NCI-H2081 treated with DMSO at 0.1 percent for 48 hours (cell line): Measurements from ENCODE around the gene KIF23.
A peak's percentile ranks its signal among the peaks of the same experiment; 100 is the strongest.

Source experiments
- DNase-seq: peaks from one replicate; lab custom pipeline; 2025; lab: John Stamatoyannopoulos, UW

The KIF23 gene

GRCh38 chr15:69465253-69465652 is 51.1 kb downstream of the KIF23 start:
- no peak for DNase-seq

- no peak for DNase-seq
These were observed 52.6 kb downstream of the KIF23 start for GRCh38 chr15:69466733-69467132.

- no peak for DNase-seq
These were observed 53.5 kb downstream of the KIF23 start for GRCh38 chr15:69467636-69468035.

- peak; percentile 92 for DNase-seq
These were observed 54.3 kb downstream of the KIF23 start for GRCh38 chr15:69468241-69469121.

GRCh38 chr15:69469467-69470201 is 55.5 kb downstream of the KIF23 start:
- DNase-seq = no peak

DNA sequence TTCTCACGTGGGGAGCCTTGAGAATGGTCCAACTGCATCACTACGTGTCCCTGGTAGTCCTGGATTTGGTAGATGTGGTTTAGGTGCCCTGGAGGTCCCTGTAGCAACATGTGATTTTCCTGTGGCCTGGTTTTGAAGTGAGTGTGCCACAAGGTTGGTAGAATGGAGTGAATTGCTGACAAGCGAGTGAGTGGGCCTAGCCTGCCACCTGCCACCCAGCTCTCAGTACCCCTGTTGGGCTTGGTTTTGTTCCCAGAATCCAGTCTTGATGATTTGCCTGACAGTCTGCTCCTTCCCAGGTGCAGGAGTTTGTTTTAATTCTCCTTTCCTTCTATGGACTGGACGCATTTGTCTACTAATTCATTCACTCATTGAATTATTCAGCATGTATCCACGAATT is 57.9 kb downstream of the KIF23 start:
- DNase-seq = no peak

DNA sequence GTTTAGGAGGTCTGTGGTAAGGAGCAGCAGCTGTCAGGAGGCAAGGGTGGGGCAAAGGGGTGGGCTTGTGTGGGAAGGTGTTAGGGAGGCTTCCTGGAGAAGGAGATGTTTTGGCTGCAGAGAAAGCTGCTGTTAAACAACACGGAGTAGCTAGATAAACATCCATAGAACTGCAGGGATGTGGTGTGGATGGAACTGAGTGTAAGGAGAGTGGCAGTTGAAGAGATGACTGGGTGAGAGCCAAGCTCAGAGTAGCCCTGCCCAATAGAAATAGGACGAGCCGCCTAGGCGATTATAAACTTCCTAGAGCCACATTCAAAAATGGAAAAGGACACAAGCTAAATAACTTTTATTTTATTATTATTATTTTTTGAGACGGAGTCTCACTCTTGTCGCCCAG is 58.4 kb downstream of the KIF23 start:
- DNase-seq = no peak

DNA sequence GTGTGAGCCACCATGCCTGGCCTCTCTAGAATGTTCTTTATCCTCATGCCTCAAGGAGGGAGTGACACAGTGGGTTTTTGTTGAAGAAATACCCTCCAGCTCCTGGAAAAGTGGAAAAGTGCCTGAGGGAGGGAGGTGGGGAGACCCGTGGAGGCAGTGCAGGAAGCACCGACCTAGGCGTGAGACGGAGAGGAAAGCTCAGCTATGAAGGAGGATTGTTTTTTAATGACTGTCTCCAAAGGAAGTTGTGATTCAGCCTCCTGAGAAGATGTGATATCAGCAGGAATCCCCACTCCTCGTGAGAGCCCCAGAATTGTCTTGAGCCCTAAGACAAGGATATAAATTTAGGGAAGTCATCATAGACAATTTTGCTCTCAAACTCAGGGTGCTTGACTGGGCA is 60.1 kb downstream of the KIF23 start:
- DNase-seq = no peak

- no peak for DNase-seq
These were observed 60.8 kb downstream of the KIF23 start for GRCh38 chr15:69474846-69475455.

- no peak for DNase-seq
These were observed 61.7 kb downstream of the KIF23 start for GRCh38 chr15:69475769-69476358.

DNA sequence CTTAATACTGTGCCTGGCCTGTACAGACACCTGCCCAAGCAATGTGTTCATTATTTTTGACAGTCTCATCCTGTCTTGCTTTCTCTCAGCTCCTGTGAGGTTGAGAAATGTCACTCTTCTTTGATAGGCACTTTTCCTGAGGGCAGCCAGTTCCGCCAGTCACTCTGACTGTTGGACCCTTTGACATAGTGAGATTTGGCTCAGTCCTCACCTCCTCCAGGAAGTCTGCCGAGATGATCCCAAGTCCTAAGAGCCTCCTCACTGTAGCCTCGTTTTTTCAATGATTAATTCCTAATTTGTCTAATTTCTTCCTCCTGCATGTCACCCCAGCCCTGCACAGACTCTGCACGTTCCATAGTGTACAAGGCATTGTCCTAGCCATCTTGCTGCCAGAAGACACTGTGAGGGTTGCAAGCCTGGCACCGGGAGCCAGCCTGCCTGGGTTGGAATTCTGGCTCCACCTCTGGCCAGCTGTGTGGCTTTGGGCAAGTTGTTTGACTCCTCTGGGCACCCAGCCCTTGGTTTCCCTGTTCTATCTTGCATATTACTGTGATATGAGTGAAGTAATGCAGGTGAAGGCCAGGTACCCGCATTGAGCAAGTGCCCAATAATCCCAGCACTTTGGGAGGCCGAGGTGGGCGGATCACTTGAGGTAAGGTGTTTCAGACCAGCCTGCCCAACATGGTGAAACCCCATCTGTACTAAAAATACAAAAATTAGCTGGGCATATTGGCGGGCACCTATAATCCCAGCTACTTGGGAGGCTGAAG is 62.7 kb downstream of the KIF23 start:
- DNase-seq = no peak

- peak; percentile 40 for DNase-seq
These were observed 64.2 kb downstream of the KIF23 start for GRCh38 chr15:69478259-69478781.

DNA sequence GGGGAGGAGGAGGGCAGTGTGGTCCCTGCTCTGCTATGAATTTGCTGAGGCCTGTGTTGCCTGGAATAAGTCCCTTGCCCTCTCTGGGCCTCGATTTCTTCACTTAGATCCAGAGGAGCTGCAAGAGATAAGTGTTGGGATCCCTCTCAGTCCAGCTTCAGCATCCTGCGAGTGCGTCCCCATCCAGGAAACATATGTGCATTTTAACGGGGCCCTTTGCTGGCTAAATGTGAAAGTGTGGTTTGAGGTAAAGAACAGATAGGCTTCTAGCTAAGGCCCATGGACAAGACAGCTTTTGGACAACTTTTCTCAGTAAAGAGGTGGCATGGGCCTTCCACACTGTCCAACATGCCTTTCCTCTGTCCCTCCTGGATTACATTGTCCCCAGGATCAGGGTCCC is 64.9 kb downstream of the KIF23 start:
- no peak for DNase-seq

DNA sequence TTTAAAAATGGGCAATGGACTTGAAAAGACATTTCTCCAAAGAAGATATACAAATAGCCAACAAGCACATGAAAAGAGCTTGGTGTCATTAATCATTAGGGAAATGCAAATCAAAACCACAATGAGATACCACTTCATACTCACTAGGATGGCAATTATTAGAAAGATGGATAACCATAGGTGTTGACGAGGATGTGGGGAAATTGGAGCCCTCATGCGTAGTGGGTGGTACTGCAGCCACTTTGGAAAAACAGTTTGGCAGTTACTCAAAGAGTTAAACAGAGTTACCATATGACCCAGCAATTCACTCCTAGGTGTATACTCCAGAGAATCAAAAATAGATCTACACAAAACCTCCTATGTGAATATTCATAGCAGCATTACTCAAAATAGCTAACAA is 65.8 kb downstream of the KIF23 start:
- no peak for DNase-seq

DNA sequence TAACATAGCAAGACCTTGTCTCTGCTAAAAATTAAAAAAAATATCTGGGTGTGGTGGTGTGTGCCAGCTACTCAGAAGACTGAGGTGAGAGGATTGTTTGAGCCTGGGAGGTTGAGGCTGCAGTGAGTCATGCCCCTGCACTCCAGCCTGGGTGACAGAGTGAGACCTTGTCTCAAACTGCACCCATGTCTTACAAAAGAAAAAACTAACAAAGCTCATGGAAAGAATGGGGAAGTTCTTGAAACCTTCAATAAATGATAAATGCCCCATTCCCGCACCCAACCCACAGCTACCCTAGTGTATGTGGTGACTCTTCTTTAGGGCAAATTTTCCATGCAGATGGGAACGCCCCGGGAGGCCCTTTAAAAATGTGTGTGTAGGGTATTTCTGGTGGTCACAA is 66.8 kb downstream of the KIF23 start:
- DNase-seq = no peak

GRCh38 chr15:69482686-69483256 is 68.6 kb downstream of the KIF23 start:
- no peak for DNase-seq

GRCh38 chr15:69484837-69485236 is 70.7 kb downstream of the KIF23 start:
- no peak for DNase-seq

DNA sequence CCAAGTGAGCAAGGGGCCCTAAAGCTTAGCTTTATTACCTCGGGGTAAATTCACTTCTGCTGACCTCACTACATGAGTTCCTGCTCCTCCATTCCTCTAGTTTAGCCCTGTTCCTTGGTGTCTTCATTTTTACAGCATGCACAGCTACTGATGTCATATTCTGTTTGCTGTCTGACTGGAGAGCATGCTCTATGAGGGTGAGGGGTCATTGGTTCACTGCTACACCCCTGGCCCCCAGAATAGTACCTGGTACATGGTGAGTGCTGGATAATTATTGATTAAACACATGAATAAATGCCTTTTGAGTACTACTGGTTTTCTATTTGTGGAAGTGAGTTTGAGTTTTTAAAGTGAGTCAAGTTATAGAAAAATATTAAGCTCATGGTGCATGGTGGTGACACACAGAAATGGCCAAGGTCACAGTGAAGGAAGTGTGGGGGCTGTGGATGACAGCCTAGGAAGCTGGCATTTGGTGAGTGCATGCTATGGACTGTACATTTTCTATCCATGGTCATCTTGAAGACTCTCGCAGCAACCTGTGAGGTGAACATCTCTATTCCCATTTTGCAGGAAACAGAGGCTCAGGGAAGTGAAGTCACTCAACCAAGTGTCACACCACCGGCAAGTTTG is 72.4 kb downstream of the KIF23 start:
- DNase-seq = no peak

DNA sequence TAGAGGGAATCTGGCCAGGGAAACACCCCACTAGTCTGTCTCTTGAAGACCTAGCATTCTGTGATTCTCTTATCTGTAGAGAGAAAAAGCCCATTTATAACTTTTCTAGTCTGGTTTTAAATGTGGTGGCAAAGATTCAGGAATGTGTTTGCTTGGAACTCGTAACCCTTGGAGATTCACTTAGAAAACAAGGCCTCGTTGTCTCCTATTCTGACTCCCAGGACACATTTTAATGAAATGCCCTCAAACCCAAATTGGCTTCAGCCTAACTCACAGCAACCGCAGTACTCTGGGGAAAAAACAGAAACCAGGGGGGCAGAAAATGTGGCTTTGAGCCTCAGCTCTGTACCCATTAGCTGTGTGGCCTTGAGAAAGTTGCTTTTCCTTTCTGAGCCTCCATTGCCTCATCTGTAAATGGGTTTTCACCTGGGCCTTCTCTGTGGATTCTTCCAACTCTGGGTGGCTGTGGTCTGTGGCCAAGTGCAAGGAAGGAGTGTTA is 75.0 kb downstream of the KIF23 start:
- no peak for DNase-seq

DNA sequence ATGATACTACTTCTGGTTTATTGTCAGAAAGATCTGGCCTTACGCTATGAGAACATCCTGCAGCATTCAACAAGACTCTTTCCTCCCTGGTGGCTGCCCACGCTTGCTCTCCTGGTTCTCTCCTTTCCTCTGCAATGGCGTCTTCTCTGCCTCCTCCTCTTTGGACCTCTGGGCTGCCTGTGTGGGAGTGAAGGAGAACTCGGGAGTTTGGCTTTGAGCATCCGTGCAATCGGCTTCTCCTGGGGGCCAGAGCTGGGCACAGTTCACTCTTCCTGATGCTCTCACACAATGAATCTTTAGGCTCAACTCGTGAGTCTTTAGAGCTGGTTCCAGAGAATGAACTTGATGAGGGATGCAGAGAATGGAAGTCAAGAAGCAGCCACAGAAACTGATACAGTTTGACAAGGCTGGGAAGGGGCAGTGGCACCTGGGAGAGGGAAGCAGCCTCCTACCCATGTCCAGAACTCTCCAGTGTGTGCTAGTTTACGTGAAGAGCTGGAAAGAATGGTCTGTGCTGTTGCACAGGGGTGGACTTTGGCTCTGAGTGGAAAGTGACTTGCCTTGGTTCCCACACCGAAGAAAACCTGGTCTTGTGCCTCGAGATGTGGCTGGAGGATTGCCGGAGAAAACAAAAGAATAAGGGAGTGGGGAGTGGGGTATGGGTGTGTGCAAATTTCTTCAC is 76.3 kb downstream of the KIF23 start:
- no peak for DNase-seq
